Upper lobe of left lung (tissue), 6 donors: ENCODE measurements around the gene ATF5. TPM values are rescaled to one million over a fixed set of nuclear protein-coding genes. Genes with fewer than 3 reads are reported as not detected.

ENCODE experiments used
- ATAC-seq, 2 donors: fragments of 200-7000 bp; cut with Tn5 transposase; one replicate each; pipeline ENCODE4 v1.9.1; 2022; ENCODE audit warnings: mild to moderate bottlenecking in 2 of 2, moderate library complexity in 2 of 2; ENCODE audit not compliant: low FRiP score in 2 of 2
- DNase-seq, 2 donors: peaks; one replicate each; pipeline ENCODE4 v3.0.0-alpha.2; 2019 to 2020
- H3K27ac ChIP-seq, 4 donors: fragments of 200-600 bp; sonication (generic); one replicate each; pipeline ENCODE4 v1.5.1; 2016 to 2019
- H3K27me3 ChIP-seq, 4 donors: fragments of 200-600 bp; sonication (generic); one replicate each; pipeline ENCODE4 v1.5.1; 2017 to 2019
- H3K36me3 ChIP-seq, 4 donors: fragments of 200-600 bp; sonication (generic); one replicate each; pipeline ENCODE4 v1.5.1; 2016 to 2019
- H3K4me1 ChIP-seq, 4 donors: fragments of 200-600 bp; sonication (generic); one replicate each; pipeline ENCODE4 v1.5.1; 2018 to 2019
- H3K4me3 ChIP-seq, 4 donors: fragments of 200-600 bp; sonication (generic); one replicate each; pipeline ENCODE4 v1.5.1; 2017 to 2019; ENCODE audit warnings: mild to moderate bottlenecking in 2 of 4, moderate library complexity in 1 of 4
- H3K9me3 ChIP-seq, 4 donors: fragments of 200-600 bp; sonication (generic); one replicate each; pipeline ENCODE4 v1.5.1; 2018 to 2019
- EP300 ChIP-seq, 4 donors: sonication (generic); formaldehyde crosslinking; IDR thresholded peaks; one replicate each; pipeline ENCODE4 v1.5.1; 2017; ENCODE audit warnings: antibody characterized with exemption in 4 of 4, control low read depth in 2 of 4
- POLR2A ChIP-seq, 4 donors: fragments of 450-650 bp; IDR thresholded peaks; one replicate each; pipeline ENCODE4 v1.5.1; 2016 to 2017; ENCODE audit warnings: antibody characterized with exemption in 4 of 4, mild to moderate bottlenecking in 2 of 4
- POLR2AphosphoS5 ChIP-seq, 2 donors: sonication (generic); formaldehyde crosslinking; IDR thresholded peaks; one replicate each; pipeline ENCODE4 v1.5.1; 2017; ENCODE audit warnings: antibody characterized with exemption in 2 of 2
- WGBS, 2 donors: methylation state at CpG; one replicate each; pipeline ENCODE4 v1.1.5; 2017 to 2018; 5-methylcytosine and 5-hydroxymethylcytosine counted together
- total RNA-seq, 6 donors: library from RNA; depleted of rRNA in 4 of 6; stranded (reverse); fragments of >200 nt in 4 of 6; gene quantifications; one replicate each; pipeline versions ENCODE4 v1.1.0 to v1.2.1, GENCODE V29; 2016 to 2021
- TF ChIP-seq, protein P1 (sequence below), 6 experiments: fragments of 450-650 bp in 4 of 6; fragments of 200-600 bp in 2 of 6; sonication (generic) in 2 of 6; IDR thresholded peaks; one replicate each; pipeline ENCODE4 v1.5.1; 2016 to 2019; ENCODE audit warnings: antibody characterized with exemption in 6 of 6
- donor health status: DM: no; HTN: no; CAD: no; lungs with moderate emphysema.
- donor health status: DM: no; HTN: yes; CAD: no; lungs with severe emphysema.

Gene ATF5
- total RNA-seq, 6 donors from 2014 or later: 10.0 to 25.8 (median 15.3) TPM

DNA sequence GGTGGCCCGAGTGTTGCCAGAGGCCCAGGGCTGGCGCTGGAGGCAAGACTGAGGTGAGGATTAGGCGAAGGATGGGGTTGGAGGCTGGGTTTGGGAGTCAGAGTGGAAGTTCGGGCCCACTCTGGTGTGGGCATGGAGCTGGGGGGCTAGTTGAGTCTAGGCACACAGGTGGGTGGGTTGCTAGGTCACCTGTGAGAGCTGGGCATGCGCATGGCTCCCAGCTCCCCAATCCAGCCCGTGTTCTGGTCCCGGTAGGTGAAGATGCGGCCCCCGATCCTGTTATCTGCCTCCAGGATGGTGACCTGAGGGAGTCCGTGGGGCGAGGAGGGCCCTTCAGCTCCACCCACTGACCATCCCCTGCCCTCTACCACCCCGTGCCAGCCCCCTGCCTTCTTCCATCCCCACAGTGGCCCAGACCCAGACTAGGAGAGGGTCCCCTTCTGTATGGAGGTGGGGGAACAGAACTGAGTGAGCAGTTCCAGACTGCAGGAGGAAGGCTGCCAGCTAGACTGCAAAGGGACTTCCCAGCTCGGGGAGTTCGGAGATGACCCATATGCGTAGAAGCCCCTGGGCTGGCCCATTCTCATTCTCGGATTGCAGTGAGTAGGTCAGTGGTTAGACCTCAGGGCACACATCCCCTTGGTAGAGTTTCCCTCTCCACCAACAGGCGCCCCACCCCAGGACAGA is 34.0 kb upstream of the ATF5 start:
- H3K27ac ChIP-seq: no peak overlapping the region
- no peaks in the 10 kb centered on the region for H3K9me3 ChIP-seq
- no peaks in the 10 kb centered on the region for H3K36me3 ChIP-seq
- TF ChIP-seq, protein P1, sequence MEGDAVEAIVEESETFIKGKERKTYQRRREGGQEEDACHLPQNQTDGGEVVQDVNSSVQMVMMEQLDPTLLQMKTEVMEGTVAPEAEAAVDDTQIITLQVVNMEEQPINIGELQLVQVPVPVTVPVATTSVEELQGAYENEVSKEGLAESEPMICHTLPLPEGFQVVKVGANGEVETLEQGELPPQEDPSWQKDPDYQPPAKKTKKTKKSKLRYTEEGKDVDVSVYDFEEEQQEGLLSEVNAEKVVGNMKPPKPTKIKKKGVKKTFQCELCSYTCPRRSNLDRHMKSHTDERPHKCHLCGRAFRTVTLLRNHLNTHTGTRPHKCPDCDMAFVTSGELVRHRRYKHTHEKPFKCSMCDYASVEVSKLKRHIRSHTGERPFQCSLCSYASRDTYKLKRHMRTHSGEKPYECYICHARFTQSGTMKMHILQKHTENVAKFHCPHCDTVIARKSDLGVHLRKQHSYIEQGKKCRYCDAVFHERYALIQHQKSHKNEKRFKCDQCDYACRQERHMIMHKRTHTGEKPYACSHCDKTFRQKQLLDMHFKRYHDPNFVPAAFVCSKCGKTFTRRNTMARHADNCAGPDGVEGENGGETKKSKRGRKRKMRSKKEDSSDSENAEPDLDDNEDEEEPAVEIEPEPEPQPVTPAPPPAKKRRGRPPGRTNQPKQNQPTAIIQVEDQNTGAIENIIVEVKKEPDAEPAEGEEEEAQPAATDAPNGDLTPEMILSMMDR (IDR thresholded peaks at IDR 0.05): no peak
- TF ChIP-seq EP300 (IDR thresholded peaks at IDR 0.05): no peak
- no peak for TF ChIP-seq POLR2AphosphoS5 (IDR thresholded peaks at IDR 0.05)
- TF ChIP-seq POLR2A (IDR thresholded peaks at IDR 0.05): no peak
- DNase-seq (no peak), ATAC-seq (no peak)
- H3K27me3 ChIP-seq: peaks cover 0 to 3% (median 0%) of the 10 kb centered on the region in 4 donors
- H3K4me1 ChIP-seq: peaks cover 23 to 29% (median 27%) of the 10 kb centered on the region in 4 donors
- H3K4me3 ChIP-seq: no peak overlapping the region
- WGBS, 2 donors: 80 to 88% methylated on average over 11 to 17 of the region's 17 CpGs

DNA sequence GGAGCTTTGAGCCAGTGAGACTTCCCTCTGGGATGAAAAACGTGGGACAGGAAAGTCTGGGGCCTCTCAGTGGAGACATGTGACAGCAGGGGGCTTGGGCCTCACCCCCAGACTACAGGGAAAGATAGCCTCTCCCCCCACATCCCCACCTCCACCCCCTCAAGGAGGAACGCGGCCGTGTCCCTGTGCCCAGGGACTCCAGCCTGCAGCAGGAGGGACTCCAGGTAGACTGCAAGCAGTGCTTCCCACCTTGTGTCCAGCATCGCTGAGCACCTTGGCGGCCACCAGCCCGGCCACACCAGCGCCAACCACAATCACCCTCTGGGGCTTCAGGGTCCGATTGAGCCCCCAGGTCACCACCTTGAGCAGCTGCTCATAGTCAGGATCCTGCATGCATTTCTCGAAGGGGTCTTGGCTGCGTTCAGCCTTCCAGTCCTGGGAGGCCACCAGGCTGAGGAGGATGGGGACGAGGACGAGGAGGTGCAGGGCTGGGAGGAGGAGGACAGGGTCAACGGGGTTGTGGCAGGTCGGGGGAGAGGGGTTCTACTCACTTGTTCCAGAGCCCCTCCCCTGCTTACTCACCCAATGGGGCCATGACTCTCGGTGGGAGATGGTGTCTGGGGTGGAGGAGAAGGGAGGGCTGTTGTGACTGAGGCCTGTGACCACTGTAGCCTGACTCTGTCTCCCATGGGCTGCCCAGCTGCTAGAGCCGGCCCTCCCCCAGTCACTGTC is 33.3 kb upstream of the ATF5 start:
- Histone ChIP-seq H3K36me3 (no peaks in the 10 kb centered on the region), H3K9me3 (no peaks in the 10 kb centered on the region), H3K27ac (peak overlapping the region in 1 of 4 donors; percentile 71), H3K4me1 (peaks cover 17 to 21% (median 20%) of the 10 kb centered on the region in 4 donors), H3K27me3 (peaks cover 0 to 3% (median 0%) of the 10 kb centered on the region in 4 donors), H3K4me3 (no peak overlapping the region)
- TF ChIP-seq POLR2A (IDR thresholded peaks at IDR 0.05) (no peak), EP300 (IDR thresholded peaks at IDR 0.05) (no peak), POLR2AphosphoS5 (IDR thresholded peaks at IDR 0.05) (no peak)
- TF ChIP-seq, protein P1 (IDR thresholded peaks at IDR 0.05): no peak
- ATAC-seq (no peak), DNase-seq (peak in 1 of 2 donors; percentile 72)
- WGBS, 2 donors: 76 to 83% methylated on average over 13 to 16 of the region's 17 CpGs

DNA sequence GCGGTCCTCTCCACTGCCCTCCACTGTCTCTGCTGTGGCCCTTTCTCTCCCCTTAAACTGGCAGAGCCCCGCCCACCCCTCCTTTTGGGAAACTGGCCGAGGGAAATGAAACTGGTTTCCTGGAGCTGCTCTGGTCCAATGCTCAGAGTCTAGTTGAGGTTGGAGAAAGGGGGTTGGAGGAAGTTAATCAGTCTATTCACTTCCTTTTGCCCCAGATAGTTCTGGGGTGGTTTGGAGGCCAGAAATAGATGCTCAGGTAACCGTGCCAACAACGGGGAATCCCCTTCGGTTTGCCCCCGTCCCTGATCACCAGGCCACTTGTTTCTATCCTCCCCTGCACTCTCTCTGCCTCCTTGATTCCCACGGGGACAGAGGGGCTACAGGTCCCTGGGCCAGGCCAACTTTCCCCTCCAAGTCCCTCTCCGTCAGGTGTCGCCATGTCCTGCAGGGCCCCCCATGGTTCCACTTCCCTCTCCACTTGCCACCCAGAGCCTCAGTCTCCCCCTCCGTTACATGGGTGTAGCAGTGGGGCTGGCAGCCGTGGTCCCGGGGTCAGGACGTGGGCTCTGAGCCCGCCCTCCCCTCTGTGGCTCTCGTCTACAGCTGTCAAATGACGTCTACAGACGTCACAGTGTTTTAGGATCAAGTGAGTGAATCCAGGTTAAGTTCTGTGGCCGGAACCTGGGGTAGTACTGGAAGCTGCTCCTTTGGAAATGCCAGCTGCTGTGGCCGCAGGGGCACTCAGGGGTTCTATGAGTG is 32.0 kb upstream of the ATF5 start, which contains the start of gene IL4I1:
IL4I1 (minus strand) TSS at position 25 of the 759 bp plus-strand sequence. CDS start 727 bp downstream, outside the sequence.
- Histone ChIP-seq H3K9me3 (no peaks in the 10 kb centered on the region), H3K27me3 (no peaks in the 10 kb centered on the region), H3K4me1 (peaks cover 17 to 21% (median 18%) of the 10 kb centered on the region in 4 donors), H3K36me3 (no peaks in the 10 kb centered on the region), H3K27ac (peak within 1 kb of the TSS; percentile 67 to 80 (median 74)), H3K4me3 (peak within 1 kb of the TSS in 2 of 4 donors; percentile 18 to 26)
- 21 to 36% methylated on average over 10 to 18 of the region's 20 CpGs for whole genome bisulfite sequencing, 2 donors
- ATAC-seq: peak in 1 of 2 donors; percentile 63
- TF ChIP-seq POLR2AphosphoS5 (IDR thresholded peaks at IDR 0.05): no peak
- TF ChIP-seq POLR2A (IDR thresholded peaks at IDR 0.05): peak in 1 of 4 donors; percentile 44
- TF ChIP-seq EP300 (IDR thresholded peaks at IDR 0.05): no peak
- TF ChIP-seq, protein P1 (IDR thresholded peaks at IDR 0.05): no peak
- DNase-seq: peak in 1 of 2 donors; percentile 54

DNA sequence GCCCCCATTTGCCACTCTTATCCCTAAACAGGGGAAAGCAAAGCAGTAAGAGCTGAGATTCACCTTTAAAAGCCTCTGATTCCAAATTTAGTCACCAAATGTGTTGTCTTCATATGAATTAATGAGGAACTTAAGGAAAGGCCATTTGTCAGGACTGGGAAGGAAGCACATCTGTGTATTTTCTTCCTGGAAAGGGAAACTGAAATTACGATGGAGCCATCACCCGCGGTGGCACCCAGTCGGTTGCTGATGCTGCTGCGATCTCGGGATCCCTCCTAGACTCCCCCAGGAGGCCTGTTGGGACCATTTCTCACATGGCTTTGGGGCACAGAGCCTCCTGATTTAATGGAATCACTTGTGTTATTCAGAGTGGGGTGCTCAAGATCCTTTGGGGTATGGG is 24.9 kb upstream of the ATF5 start:
- ATAC-seq: no peak
- Histone ChIP-seq H3K4me3 (no peak overlapping the region), H3K27ac (no peak overlapping the region), H3K36me3 (peaks cover 0 to 33% (median 16%) of the 10 kb centered on the region in 4 donors), H3K4me1 (peaks cover 0 to 7% (median 0%) of the 10 kb centered on the region in 4 donors), H3K9me3 (no peaks in the 10 kb centered on the region), H3K27me3 (no peaks in the 10 kb centered on the region)
- DNase-seq: no peak
- TF ChIP-seq POLR2A (IDR thresholded peaks at IDR 0.05) (no peak), POLR2AphosphoS5 (IDR thresholded peaks at IDR 0.05) (no peak), EP300 (IDR thresholded peaks at IDR 0.05) (no peak)
- TF ChIP-seq, protein P1 (IDR thresholded peaks at IDR 0.05): no peak
- 50 to 52% methylated on average over 6 of the region's 6 CpGs for WGBS, 2 donors
